ENCODE measurements around the gene TGFBR3.

Gene TGFBR3

GRCh38 chr1:91792489-91793071, 93.4 kb downstream of the TGFBR3 start:
- no peak for DNase-seq (ENCODE audit: low read depth)
- TF ChIP-seq, protein P1, sequence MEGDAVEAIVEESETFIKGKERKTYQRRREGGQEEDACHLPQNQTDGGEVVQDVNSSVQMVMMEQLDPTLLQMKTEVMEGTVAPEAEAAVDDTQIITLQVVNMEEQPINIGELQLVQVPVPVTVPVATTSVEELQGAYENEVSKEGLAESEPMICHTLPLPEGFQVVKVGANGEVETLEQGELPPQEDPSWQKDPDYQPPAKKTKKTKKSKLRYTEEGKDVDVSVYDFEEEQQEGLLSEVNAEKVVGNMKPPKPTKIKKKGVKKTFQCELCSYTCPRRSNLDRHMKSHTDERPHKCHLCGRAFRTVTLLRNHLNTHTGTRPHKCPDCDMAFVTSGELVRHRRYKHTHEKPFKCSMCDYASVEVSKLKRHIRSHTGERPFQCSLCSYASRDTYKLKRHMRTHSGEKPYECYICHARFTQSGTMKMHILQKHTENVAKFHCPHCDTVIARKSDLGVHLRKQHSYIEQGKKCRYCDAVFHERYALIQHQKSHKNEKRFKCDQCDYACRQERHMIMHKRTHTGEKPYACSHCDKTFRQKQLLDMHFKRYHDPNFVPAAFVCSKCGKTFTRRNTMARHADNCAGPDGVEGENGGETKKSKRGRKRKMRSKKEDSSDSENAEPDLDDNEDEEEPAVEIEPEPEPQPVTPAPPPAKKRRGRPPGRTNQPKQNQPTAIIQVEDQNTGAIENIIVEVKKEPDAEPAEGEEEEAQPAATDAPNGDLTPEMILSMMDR (conservative IDR thresholded peaks at IDR 0.05; ENCODE audit: control insufficient read depth, insufficient read depth, low read depth, low read length) = no peak
- no peak overlapping the region for H3K4me3 ChIP-seq (ENCODE audit: control insufficient read depth, low read depth, low read length)

GRCh38 chr1:91791691-91792488, 94.1 kb downstream of the TGFBR3 start:
- H3K4me3 ChIP-seq (ENCODE audit: control insufficient read depth, low read depth, low read length) = no peak overlapping the region
- DNase-seq (ENCODE audit: low read depth) = no peak
- TF ChIP-seq, protein P1 (conservative IDR thresholded peaks at IDR 0.05; ENCODE audit: control insufficient read depth, insufficient read depth, low read depth, low read length) = no peak

DNA sequence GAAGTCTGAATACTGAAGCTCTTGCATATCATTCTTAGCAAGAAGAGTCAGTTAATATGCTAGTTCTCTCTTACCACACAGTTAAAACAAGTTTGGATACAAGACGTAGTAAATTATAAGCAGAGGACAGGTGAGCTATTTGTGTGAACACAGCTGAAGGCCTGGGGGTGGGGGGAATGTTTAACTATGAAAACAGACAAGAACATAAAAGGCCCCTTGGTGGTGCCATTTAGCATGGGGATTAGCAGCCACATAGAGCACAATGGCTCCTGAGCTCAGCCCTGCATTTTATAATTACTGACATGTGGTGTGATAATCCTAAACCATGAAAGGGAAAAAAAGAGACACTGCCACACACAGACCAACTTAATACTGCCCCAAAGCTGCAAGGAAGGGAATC, 94.8 kb downstream of the TGFBR3 start:
- no peak for DNase-seq (ENCODE audit: low read depth)
- no peak overlapping the region for H3K4me3 ChIP-seq (ENCODE audit: control insufficient read depth, low read depth, low read length)

GRCh38 chr1:91790392-91790791, 95.6 kb downstream of the TGFBR3 start:
- TF ChIP-seq, protein P1 (conservative IDR thresholded peaks at IDR 0.05; ENCODE audit: control insufficient read depth, insufficient read depth, low read depth, low read length) = no peak
- DNase-seq (ENCODE audit: low read depth) = no peak
- H3K4me3 ChIP-seq (ENCODE audit: control insufficient read depth, low read depth, low read length) = no peak overlapping the region

More for the DNA sequence above, 94.8 kb downstream of the TGFBR3 start:
- TF ChIP-seq, protein P1 (conservative IDR thresholded peaks at IDR 0.05; ENCODE audit: control insufficient read depth, insufficient read depth, low read depth, low read length) = no peak

DNA sequence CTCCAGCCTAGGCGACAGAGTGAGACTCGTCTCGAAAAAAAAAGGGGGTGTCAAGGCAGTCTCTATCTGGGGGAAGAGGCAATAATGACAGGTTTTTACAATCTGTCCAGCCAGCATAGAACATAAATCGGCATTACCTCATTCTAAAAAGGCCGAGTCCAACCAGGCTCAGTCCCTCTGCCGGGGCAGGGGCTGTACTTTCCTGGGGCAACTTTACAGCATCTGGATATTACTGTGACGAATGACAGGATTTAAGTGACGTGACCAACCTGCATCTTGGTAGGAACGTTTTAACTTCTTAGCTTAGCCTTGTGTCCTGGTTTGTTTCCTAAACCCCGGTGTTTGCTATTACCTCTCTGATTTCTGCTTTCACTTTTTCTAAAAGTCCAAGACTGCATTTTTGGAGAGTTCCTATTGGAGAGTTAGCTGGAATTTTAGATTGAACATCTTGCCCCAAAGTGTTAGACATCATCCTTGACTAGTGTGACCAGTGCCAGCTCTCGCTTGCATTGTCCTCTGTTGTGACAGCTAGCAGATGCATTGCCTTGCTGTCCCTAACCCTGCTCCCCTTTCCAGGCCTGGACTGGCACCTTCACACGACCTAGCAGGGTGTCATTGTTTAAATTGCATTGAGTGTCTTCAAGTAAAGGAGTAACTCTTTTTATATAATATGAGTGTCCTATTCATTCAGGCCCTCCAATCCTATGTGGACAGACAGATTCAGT, 96.5 kb downstream of the TGFBR3 start:
- no peak overlapping the region for H3K4me3 ChIP-seq (ENCODE audit: control insufficient read depth, low read depth, low read length)
- DNase-seq (ENCODE audit: low read depth) = no peak
- TF ChIP-seq, protein P1 (conservative IDR thresholded peaks at IDR 0.05; ENCODE audit: control insufficient read depth, insufficient read depth, low read depth, low read length) = no peak

- DNase-seq (ENCODE audit: low read depth) = no peak
- H3K4me3 ChIP-seq (ENCODE audit: control insufficient read depth, low read depth, low read length) = no peak overlapping the region
- TF ChIP-seq, protein P1 (conservative IDR thresholded peaks at IDR 0.05; ENCODE audit: control insufficient read depth, insufficient read depth, low read depth, low read length) = no peak
Measured at GRCh38 chr1:91787919-91788318, 98.0 kb downstream of the TGFBR3 start.
